Right lobe of liver (tissue), 6 donors: ENCODE results near the gene PUM2. TPM values are rescaled to one million over a fixed set of nuclear protein-coding genes. Genes with fewer than 3 reads are reported as not detected.
A peak's percentile ranks its signal among the peaks of the same experiment; 100 is the strongest.

Experiments
- ATAC-seq, 4 donors: fragments of 200-7000 bp; cut with Tn5 transposase; one replicate each; pipeline ENCODE4 v1.9.1; 2020; ENCODE audit warnings: mild to moderate bottlenecking in 4 of 4, moderate library complexity in 4 of 4
- DNase-seq, 3 donors: peaks; one replicate each; pipeline ENCODE4 v3.0.0-alpha.2; 2020
- H3K27ac ChIP-seq, 3 donors: fragments of 200-600 bp; one replicate each; pipeline ENCODE4 v1.8.0; 2022
- H3K27me3 ChIP-seq, 2 donors: fragments of 200-600 bp; one replicate each; pipeline ENCODE4 v1.8.0; 2022
- H3K36me3 ChIP-seq, 4 donors: fragments of 200-600 bp; sonication (generic) in 1 of 4; one replicate each; pipeline versions ENCODE4 v1.5.1 to v1.8.0; 2017 to 2022; ENCODE audit warnings: control low read depth in 1 of 4
- H3K4me1 ChIP-seq, 4 donors: fragments of 200-600 bp; sonication (generic) in 1 of 4; one replicate each; pipeline versions ENCODE4 v1.5.1 to v1.8.0; 2017 to 2022; ENCODE audit warnings: control low read depth in 1 of 4
- H3K4me3 ChIP-seq, 3 donors: fragments of 200-600 bp; one replicate each; pipeline ENCODE4 v1.8.0; 2022
- H3K9me3 ChIP-seq, 4 donors: fragments of 200-600 bp; sonication (generic) in 1 of 4; one replicate each; pipeline versions ENCODE4 v1.5.1 to v1.8.0; 2017 to 2022; ENCODE audit warnings: control low read depth in 1 of 4
- POLR2A ChIP-seq: fragments of 450-650 bp; IDR thresholded peaks from one replicate; pipeline ENCODE4 v1.6.1; 2017; ENCODE audit warnings: antibody characterized with exemption, mild to moderate bottlenecking
- WGBS: methylation state at CpG from one replicate; pipeline ENCODE4 v1.1.6; 2018; ENCODE audit warnings: low coverage, low lambda C conversion rate; ENCODE audit not compliant: insufficient coverage; ENCODE audit errors: missing lambda C conversion rate; 5-methylcytosine and 5-hydroxymethylcytosine counted together
- intact Hi-C, 2 donors: fragments of 100-400 bp; cut with DNase I; formaldehyde crosslinking; loops; one replicate each; pipeline versions ENCODE4 v1.11.2 to v1.14.1; 2022
- total RNA-seq, 6 experiments: library from RNA; depleted of rRNA in 2 of 6; stranded (reverse); fragments of >200 nt in 2 of 6; fragmentation: NEBNext Ultra II Directional in 3 of 6; extraction: Animal tissue kit (Norgen Biotek cat#: 25700) in 3 of 6; gene quantifications; one replicate each; pipeline versions ENCODE4 v1.1.0 to v1.2.4, GENCODE V29; 2016 to 2023
- TF ChIP-seq, protein P1 (sequence below), 4 donors: fragments of 200-600 bp in 3 of 4; fragments of 450-650 bp in 1 of 4; IDR thresholded peaks; one replicate each; pipeline versions ENCODE4 v1.5.1 to v1.8.0; 2016 to 2022; ENCODE audit warnings: antibody characterized with exemption in 4 of 4, mild to moderate bottlenecking in 2 of 4
- donor health status: DM: no; HTN: yes; CAD: no.
- donor health status: DM: no; HTN: no; CAD: no.
- donor health status: DM: no; HTN: no; CAD: no.
- donor health status: DM: no; HTN: yes; CAD: no.
- donor health status: DM: no; HTN: yes; CAD: no.

The PUM2 gene
- total RNA-seq, 6 experiments from 2014 or later: 31.3 to 62.2 (median 51.5) TPM

DNA sequence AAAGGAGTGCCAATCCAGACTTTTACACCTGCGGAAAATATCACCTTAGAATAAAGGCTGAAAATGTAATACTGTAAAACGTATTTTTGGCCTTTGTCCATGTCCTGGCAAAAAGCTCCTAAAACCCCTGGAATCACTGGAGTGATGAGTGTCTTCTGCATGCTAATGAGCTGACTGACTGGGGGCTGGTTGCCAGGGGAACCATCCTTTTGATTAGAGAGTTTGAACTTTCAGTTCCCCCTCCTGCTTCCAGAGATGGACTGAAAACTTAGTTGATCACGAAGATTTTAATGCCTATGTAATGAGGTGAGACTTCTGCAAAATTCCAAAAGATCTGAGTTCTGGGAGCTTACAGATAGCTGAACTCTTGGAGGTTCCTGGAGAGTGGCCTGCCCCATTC lies 20.5 kb downstream of the PUM2 start:
- no peak for DNase-seq
- no peak overlapping the region for H3K27ac ChIP-seq
- H3K4me3 ChIP-seq: no peak overlapping the region
- no peak for ATAC-seq
- H3K4me1 ChIP-seq: peaks cover 0 to 25% (median 11%) of the 10 kb centered on the region in 4 donors
- no peaks in the 10 kb centered on the region for H3K36me3 ChIP-seq
- WGBS: 83% methylated on average over 1 of the region's 3 CpGs
- no peaks in the 10 kb centered on the region for H3K9me3 ChIP-seq
- intact Hi-C loops: no loop called here
- TF ChIP-seq, protein P1, sequence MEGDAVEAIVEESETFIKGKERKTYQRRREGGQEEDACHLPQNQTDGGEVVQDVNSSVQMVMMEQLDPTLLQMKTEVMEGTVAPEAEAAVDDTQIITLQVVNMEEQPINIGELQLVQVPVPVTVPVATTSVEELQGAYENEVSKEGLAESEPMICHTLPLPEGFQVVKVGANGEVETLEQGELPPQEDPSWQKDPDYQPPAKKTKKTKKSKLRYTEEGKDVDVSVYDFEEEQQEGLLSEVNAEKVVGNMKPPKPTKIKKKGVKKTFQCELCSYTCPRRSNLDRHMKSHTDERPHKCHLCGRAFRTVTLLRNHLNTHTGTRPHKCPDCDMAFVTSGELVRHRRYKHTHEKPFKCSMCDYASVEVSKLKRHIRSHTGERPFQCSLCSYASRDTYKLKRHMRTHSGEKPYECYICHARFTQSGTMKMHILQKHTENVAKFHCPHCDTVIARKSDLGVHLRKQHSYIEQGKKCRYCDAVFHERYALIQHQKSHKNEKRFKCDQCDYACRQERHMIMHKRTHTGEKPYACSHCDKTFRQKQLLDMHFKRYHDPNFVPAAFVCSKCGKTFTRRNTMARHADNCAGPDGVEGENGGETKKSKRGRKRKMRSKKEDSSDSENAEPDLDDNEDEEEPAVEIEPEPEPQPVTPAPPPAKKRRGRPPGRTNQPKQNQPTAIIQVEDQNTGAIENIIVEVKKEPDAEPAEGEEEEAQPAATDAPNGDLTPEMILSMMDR (IDR thresholded peaks at IDR 0.05): no peak
- no peak for TF ChIP-seq POLR2A
- no peaks in the 10 kb centered on the region for H3K27me3 ChIP-seq

DNA sequence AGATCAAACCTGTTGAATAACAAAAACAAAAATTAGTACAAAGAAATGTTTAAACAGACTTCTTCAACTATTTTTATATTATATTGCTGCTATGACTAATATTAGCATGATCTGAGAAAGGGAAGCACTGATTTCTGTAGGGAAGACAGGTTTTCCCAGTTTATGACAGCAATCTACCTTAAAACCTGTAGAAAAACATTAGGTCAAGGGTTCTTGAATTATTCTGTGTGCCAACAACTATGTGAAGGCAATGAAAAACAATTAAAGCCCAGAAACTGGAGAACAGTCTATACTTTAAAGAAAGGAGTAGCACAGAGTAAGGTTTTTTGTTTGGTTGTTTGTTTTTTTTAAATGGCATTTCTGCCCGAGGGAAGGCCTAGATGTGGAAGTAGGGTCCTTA lies 23.3 kb downstream of the PUM2 start:
- H3K4me1 ChIP-seq: peaks cover 0 to 22% (median 10%) of the 10 kb centered on the region in 4 donors
- H3K36me3 ChIP-seq: peaks cover 0 to 8% (median 4%) of the 10 kb centered on the region in 4 donors
- 44% methylated on average over 1 of the region's 1 CpG for WGBS
- H3K9me3 ChIP-seq: no peaks in the 10 kb centered on the region
- intact Hi-C loops: no loop called here
- H3K4me3 ChIP-seq: no peak overlapping the region
- H3K27me3 ChIP-seq: no peaks in the 10 kb centered on the region
- TF ChIP-seq POLR2A: no peak
- TF ChIP-seq, protein P1 (IDR thresholded peaks at IDR 0.05): no peak
- no peak for ATAC-seq
- no peak for DNase-seq
- no peak overlapping the region for H3K27ac ChIP-seq

DNA sequence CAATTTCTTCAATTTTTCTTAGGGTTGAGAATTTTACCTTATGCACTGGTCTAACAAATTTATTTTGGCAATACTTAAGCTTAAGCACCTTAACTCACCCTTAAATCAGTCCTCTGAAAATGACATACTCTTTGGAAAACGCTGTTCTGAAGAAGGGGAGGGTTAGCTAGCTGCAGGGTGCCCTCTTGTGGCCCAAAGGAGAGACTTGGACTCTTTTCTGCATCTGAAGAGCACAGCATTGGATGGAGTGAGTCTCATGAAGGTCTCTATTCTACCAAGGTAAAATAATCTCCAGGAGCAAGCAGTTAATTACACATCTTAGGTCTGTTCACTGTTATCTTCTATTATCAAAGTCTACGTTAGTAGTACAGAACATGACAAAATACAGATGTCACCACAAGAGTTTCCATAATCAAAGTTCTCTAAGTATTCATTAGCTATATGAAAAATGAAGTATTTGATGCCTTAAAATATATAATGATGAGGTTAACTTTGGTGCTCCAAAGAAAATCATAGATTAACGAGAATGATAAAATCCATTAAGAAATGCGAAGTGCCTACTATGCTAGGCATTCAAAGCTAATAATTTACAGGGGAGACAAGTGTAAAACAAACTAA lies 24.4 kb downstream of the PUM2 start:
- Histone ChIP-seq H3K4me3 (no peak overlapping the region), H3K27ac (no peak overlapping the region), H3K27me3 (no peaks in the 10 kb centered on the region), H3K36me3 (peaks cover 0 to 13% (median 9%) of the 10 kb centered on the region in 4 donors), H3K4me1 (peaks cover 0 to 22% (median 10%) of the 10 kb centered on the region in 4 donors), H3K9me3 (no peaks in the 10 kb centered on the region)
- intact Hi-C loops: no loop called here
- peak in 2 of 3 donors; percentile 44 to 57 for DNase-seq
- 43% methylated on average over 4 of the region's 4 CpGs for WGBS
- no peak for TF ChIP-seq POLR2A
- TF ChIP-seq, protein P1 (IDR thresholded peaks at IDR 0.05): peak; percentile 46 to 85 (median 80)
- peak; percentile 90 to 93 (median 92) for ATAC-seq

DNA sequence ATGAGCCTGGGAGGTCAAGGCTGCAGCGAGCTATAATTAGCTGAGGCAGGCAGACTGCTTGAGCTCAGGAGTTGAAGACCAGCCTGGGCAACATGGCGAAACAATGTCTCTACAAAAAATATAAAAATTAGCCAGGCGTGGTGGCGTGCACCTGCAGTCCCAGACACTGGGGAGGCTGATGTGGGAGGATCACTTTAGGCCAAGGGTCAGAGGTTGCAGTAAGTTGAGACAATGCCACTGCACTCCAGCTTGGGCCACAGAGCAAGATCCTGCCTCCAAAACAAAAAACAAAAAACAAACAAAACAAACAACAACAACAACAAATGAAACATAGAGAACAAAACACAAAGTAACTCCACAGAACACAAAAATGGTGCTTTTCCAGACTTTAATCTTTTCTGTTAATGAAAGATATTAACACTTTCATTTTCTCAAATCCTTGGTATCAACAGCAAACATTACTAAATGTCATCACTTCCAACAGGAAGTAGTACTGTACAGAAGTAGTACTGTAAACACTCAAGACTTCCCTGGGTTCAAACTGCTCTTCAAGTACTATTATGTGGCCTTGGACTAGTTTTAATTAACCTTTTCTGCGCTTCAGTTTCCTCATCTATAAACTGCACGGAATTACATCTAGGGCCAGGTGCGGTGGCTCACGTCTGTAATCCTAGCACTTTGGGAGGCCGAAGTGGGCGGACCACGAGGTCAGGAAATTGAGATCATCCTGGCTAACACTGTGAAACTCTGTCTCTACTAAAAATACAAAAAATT lies 27.9 kb downstream of the PUM2 start:
- intact Hi-C loops: no loop called here
- H3K4me3 ChIP-seq: no peak overlapping the region
- no peak overlapping the region for H3K27ac ChIP-seq
- H3K36me3 ChIP-seq: peaks cover 0 to 26% (median 17%) of the 10 kb centered on the region in 4 donors
- H3K4me1 ChIP-seq: peaks cover 0 to 13% (median 6%) of the 10 kb centered on the region in 4 donors
- no peaks in the 10 kb centered on the region for H3K9me3 ChIP-seq
- ATAC-seq: peak in 1 of 4 donors; percentile 23
- no peaks in the 10 kb centered on the region for H3K27me3 ChIP-seq
- TF ChIP-seq POLR2A: no peak
- TF ChIP-seq, protein P1 (IDR thresholded peaks at IDR 0.05): no peak
- DNase-seq: no peak
- 84% methylated on average over 9 of the region's 11 CpGs for WGBS
